Esophagus muscularis mucosa (tissue), 4 donors: ENCODE measurements around the gene SPEM3. TPM values are rescaled to one million over a fixed set of nuclear protein-coding genes. Genes with fewer than 3 reads are reported as not detected.

Source experiments
- DNase-seq: peaks from one replicate; pipeline ENCODE4 v3.0.0-alpha.2; 2017; ENCODE audit errors: extremely low spot score
- H3K27ac ChIP-seq, 4 donors: fragments of 200-600 bp; sonication (generic); replicated peaks in 1 of 4; 1 replicate in 3 of 4; 2 replicates in 1 of 4; pipeline ENCODE4 v1.5.1; 2016 to 2019; ENCODE audit warnings: mild to moderate bottlenecking in 1 of 4
- H3K27me3 ChIP-seq, 4 donors: fragments of 200-600 bp; sonication (generic); one replicate each; pipeline versions ENCODE4 v1.5.1 to v1.6.0; 2016 to 2019
- H3K36me3 ChIP-seq, 4 donors: fragments of 200-600 bp; sonication (generic); one replicate each; pipeline ENCODE4 v1.5.1; 2016 to 2019
- H3K4me1 ChIP-seq, 4 donors: fragments of 200-600 bp; sonication (generic); one replicate each; pipeline ENCODE4 v1.5.1; 2016 to 2019
- H3K4me3 ChIP-seq, 4 donors: fragments of 200-600 bp; sonication (generic); 1 replicate in 2 of 4; 2 replicates in 2 of 4; pipeline ENCODE4 v1.5.1; 2016 to 2019; ENCODE audit warnings: mild to moderate bottlenecking in 4 of 4, moderate library complexity in 1 of 4
- H3K9me3 ChIP-seq, 4 donors: fragments of 200-600 bp; sonication (generic); 1 replicate in 3 of 4; 2 replicates in 1 of 4; pipeline ENCODE4 v1.5.1; 2016 to 2019
- CTCF ChIP-seq, 3 experiments: fragments of 200-600 bp in 2 of 3; fragments of 450-650 bp in 1 of 3; sonication (generic) in 2 of 3; IDR thresholded peaks; one replicate each; pipeline ENCODE4 v1.5.1; 2017 to 2019; ENCODE audit warnings: antibody characterized with exemption in 3 of 3, mild to moderate bottlenecking in 2 of 3, moderate library complexity in 1 of 3
- EP300 ChIP-seq: sonication (generic); formaldehyde crosslinking; IDR thresholded peaks from one replicate; pipeline ENCODE4 v1.6.1; 2017; ENCODE audit warnings: antibody characterized with exemption
- POLR2A ChIP-seq: fragments of 450-650 bp; IDR thresholded peaks from one replicate; pipeline ENCODE4 v1.6.1; 2017; ENCODE audit warnings: antibody characterized with exemption, moderate library complexity, mild to moderate bottlenecking, low read depth
- POLR2AphosphoS5 ChIP-seq, 2 donors: sonication (generic); formaldehyde crosslinking; IDR thresholded peaks; one replicate each; pipeline ENCODE4 v1.6.1; 2017; ENCODE audit warnings: antibody characterized with exemption in 2 of 2
- WGBS: methylation state at CpG from one replicate; pipeline ENCODE4 v1.1.5; 2018; 5-methylcytosine and 5-hydroxymethylcytosine counted together
- intact Hi-C: fragments of 100-400 bp; cut with DNase I; formaldehyde crosslinking; loops from one replicate; pipeline ENCODE4 v1.15.1; 2023
- total RNA-seq, 4 donors: library from RNA; depleted of rRNA; stranded (reverse); fragments of >200 nt; gene quantifications; one replicate each; pipeline versions ENCODE4 v1.1.0 to v1.2.1, GENCODE V29; 2016

Gene SPEM3
- total RNA-seq, 4 donors from 2014 or later: not detected

- Histone ChIP-seq H3K9me3 (no peaks in the 10 kb centered on the region), H3K4me3 (no peak overlapping the region), H3K36me3 (peaks cover 16 to 69% (median 51%) of the 10 kb centered on the region in 4 donors), H3K27me3 (no peaks in the 10 kb centered on the region), H3K4me1 (peaks cover 15 to 27% (median 21%) of the 10 kb centered on the region in 4 donors), H3K27ac (no peak overlapping the region)
- TF ChIP-seq CTCF (IDR thresholded peaks at IDR 0.05): no peak
- no peak for TF ChIP-seq EP300
- no peak for TF ChIP-seq POLR2A
- no peak for TF ChIP-seq POLR2AphosphoS5 (IDR thresholded peaks at IDR 0.05)
- intact Hi-C loops: no loop called here
- 94% methylated on average over 10 of the region's 10 CpGs for WGBS
- no peak for DNase-seq
These were observed 39.8 kb upstream of the SPEM3 start for GRCh38 chr17:7388856-7389255.

- Histone ChIP-seq H3K36me3 (peaks cover 16 to 69% (median 51%) of the 10 kb centered on the region in 4 donors), H3K9me3 (no peaks in the 10 kb centered on the region), H3K27me3 (no peaks in the 10 kb centered on the region), H3K4me3 (no peak overlapping the region), H3K27ac (no peak overlapping the region), H3K4me1 (peaks cover 14 to 29% (median 21%) of the 10 kb centered on the region in 4 donors)
- DNase-seq: no peak
- WGBS: 89% methylated on average over 19 of the region's 19 CpGs
- intact Hi-C loops: no loop called here
- TF ChIP-seq POLR2A (no peak), CTCF (IDR thresholded peaks at IDR 0.05) (no peak), EP300 (no peak), POLR2AphosphoS5 (IDR thresholded peaks at IDR 0.05) (no peak)
These were observed 38.4 kb upstream of the SPEM3 start for GRCh38 chr17:7389924-7390910.

GRCh38 chr17:7391307-7391706 lies 37.4 kb upstream of the SPEM3 start:
- Histone ChIP-seq H3K4me1 (peaks cover 14 to 36% (median 26%) of the 10 kb centered on the region in 4 donors), H3K4me3 (no peak overlapping the region), H3K27me3 (no peaks in the 10 kb centered on the region), H3K36me3 (peaks cover 16 to 65% (median 50%) of the 10 kb centered on the region in 4 donors), H3K27ac (no peak overlapping the region), H3K9me3 (no peaks in the 10 kb centered on the region)
- DNase-seq: no peak
- 60% methylated on average over 1 of the region's 2 CpGs for WGBS
- no peak for TF ChIP-seq EP300
- no peak for TF ChIP-seq CTCF (IDR thresholded peaks at IDR 0.05)
- no peak for TF ChIP-seq POLR2AphosphoS5 (IDR thresholded peaks at IDR 0.05)
- no peak for TF ChIP-seq POLR2A
- intact Hi-C loops: no loop called here

- H3K4me3 ChIP-seq: peak overlapping the region; percentile 75 to 90 (median 82)
- peak overlapping the region; percentile 89 to 98 (median 94) for H3K27ac ChIP-seq
- 77% methylated on average over 34 of the region's 42 CpGs for WGBS
- intact Hi-C loops: no loop called here
- no peak for DNase-seq
- H3K4me1 ChIP-seq: peaks cover 14 to 36% (median 26%) of the 10 kb centered on the region in 4 donors
- no peaks in the 10 kb centered on the region for H3K9me3 ChIP-seq
- peaks cover 16 to 50% (median 40%) of the 10 kb centered on the region in 4 donors for H3K36me3 ChIP-seq
- H3K27me3 ChIP-seq: no peaks in the 10 kb centered on the region
- TF ChIP-seq CTCF (IDR thresholded peaks at IDR 0.05) (no peak), POLR2AphosphoS5 (IDR thresholded peaks at IDR 0.05) (no peak), EP300 (no peak), POLR2A (no peak)
These were observed 35.7 kb upstream of the SPEM3 start for GRCh38 chr17:7392696-7393612.
